Dermis microvascular lymphatic vessel endothelial cell (primary cell): Measurements from ENCODE around the gene SUSD6. TPM values are rescaled to one million over a fixed set of nuclear protein-coding genes. Genes with fewer than 3 reads are reported as not detected.

ENCODE experiments used
- DNase-seq, 2 donors: peaks; one replicate each; pipeline versions ENCODE4 v3.0.0 to v3.0.0-alpha.2; 2010; ENCODE audit warnings: low read depth in 2 of 2
- total RNA-seq: library from RNA; depleted of rRNA; stranded (reverse); fragments of >200 nt; gene quantifications from 2 replicates; pipeline ENCODE4 v1.2.1, GENCODE V29; 2014

SUSD6 gene
- total RNA-seq, 1 donor from 2014 or later, result 9.1 TPM

- no peak for DNase-seq
Measured at GRCh38 chr14:69756298-69756697, 144.9 kb downstream of the SUSD6 start.

GRCh38 chr14:69760810-69761209 lies 149.4 kb downstream of the SUSD6 start:
- peak in 1 of 2 donors; percentile 30 for DNase-seq

GRCh38 chr14:69763761-69764510 lies 152.5 kb downstream of the SUSD6 start:
- peak in 1 of 2 donors; percentile 63 for DNase-seq

Other genes starting within 250 kb of the SUSD6 start
- 160 and 224 TPM in 2 replicates for gene ERH, start 213.3 kb upstream of the SUSD6 start, total RNA-seq
- 98.6 and 124 TPM in 2 replicates for gene SLC39A9, start 212.9 kb upstream of the SUSD6 start, total RNA-seq
- gene PLEKHD1, start 126.9 kb upstream of the SUSD6 start, total RNA-seq, result under 0.01 and 0.13 TPM in 2 replicates
- not detected in 2 replicates for gene CCDC177, start 36.7 kb upstream of the SUSD6 start, total RNA-seq
- 72.5 and 85.7 TPM in 2 replicates for gene SRSF5, start 155.5 kb downstream of the SUSD6 start, total RNA-seq
- not detected in 2 replicates for gene SLC10A1, start 185.6 kb downstream of the SUSD6 start, total RNA-seq